ENCODE data around the gene SKP1.

Gene SKP1

GRCh38 chr5:134132372-134133187, 44.2 kb downstream of the SKP1 start:
- TF ChIP-seq GATA1 (IDR thresholded peaks at IDR 0.05; ENCODE audit: low read depth, low read length) (no peak), POLR2A (IDR thresholded peaks at IDR 0.05; ENCODE audit: low read length) (no peak)
- no peak for DNase-seq

GRCh38 chr5:134131578-134132350, 45.0 kb downstream of the SKP1 start:
- no peak for DNase-seq
- no peak for TF ChIP-seq POLR2A (IDR thresholded peaks at IDR 0.05; ENCODE audit: low read length)
- TF ChIP-seq GATA1 (IDR thresholded peaks at IDR 0.05; ENCODE audit: low read depth, low read length) = no peak

- TF ChIP-seq POLR2A (IDR thresholded peaks at IDR 0.05; ENCODE audit: low read length) = no peak
- no peak for TF ChIP-seq GATA1 (IDR thresholded peaks at IDR 0.05; ENCODE audit: low read depth, low read length)
These were observed 45.6 kb downstream of the SKP1 start for GRCh38 chr5:134131165-134131564.

GRCh38 chr5:134130239-134130945, 46.4 kb downstream of the SKP1 start:
- no peak for DNase-seq
- TF ChIP-seq GATA1 (IDR thresholded peaks at IDR 0.05; ENCODE audit: low read depth, low read length) (no peak), POLR2A (IDR thresholded peaks at IDR 0.05; ENCODE audit: low read length) (no peak)

More at GRCh38 chr5:134131165-134131564, 45.6 kb downstream of the SKP1 start:
- DNase-seq = no peak

- no peak for DNase-seq
- TF ChIP-seq POLR2A (IDR thresholded peaks at IDR 0.05; ENCODE audit: low read length) (no peak), GATA1 (IDR thresholded peaks at IDR 0.05; ENCODE audit: low read depth, low read length) (no peak)
These were observed 47.1 kb downstream of the SKP1 start for GRCh38 chr5:134129411-134130238.

- TF ChIP-seq POLR2A (IDR thresholded peaks at IDR 0.05; ENCODE audit: low read length) (no peak), GATA1 (IDR thresholded peaks at IDR 0.05; ENCODE audit: low read depth, low read length) (no peak)
- DNase-seq = no peak
These were observed 48.1 kb downstream of the SKP1 start for GRCh38 chr5:134128648-134128995.

- no peak for DNase-seq
- TF ChIP-seq GATA1 (IDR thresholded peaks at IDR 0.05; ENCODE audit: low read depth, low read length) = no peak
- no peak for TF ChIP-seq POLR2A (IDR thresholded peaks at IDR 0.05; ENCODE audit: low read length)
These were observed 48.6 kb downstream of the SKP1 start for GRCh38 chr5:134127988-134128647.

GRCh38 chr5:134127376-134127861, 49.3 kb downstream of the SKP1 start:
- TF ChIP-seq GATA1 (IDR thresholded peaks at IDR 0.05; ENCODE audit: low read depth, low read length) (no peak), POLR2A (IDR thresholded peaks at IDR 0.05; ENCODE audit: low read length) (no peak)
- DNase-seq = no peak

- no peak for DNase-seq
- TF ChIP-seq GATA1 (IDR thresholded peaks at IDR 0.05; ENCODE audit: low read depth, low read length) = no peak
- TF ChIP-seq POLR2A (IDR thresholded peaks at IDR 0.05; ENCODE audit: low read length) = no peak
These were observed 51.4 kb downstream of the SKP1 start for GRCh38 chr5:134125039-134126015.

GRCh38 chr5:134124289-134125038, 52.3 kb downstream of the SKP1 start:
- TF ChIP-seq GATA1 (IDR thresholded peaks at IDR 0.05; ENCODE audit: low read depth, low read length) (no peak), POLR2A (IDR thresholded peaks at IDR 0.05; ENCODE audit: low read length) (no peak)
- DNase-seq = no peak

GRCh38 chr5:134123360-134123759, 53.4 kb downstream of the SKP1 start:
- TF ChIP-seq GATA1 (IDR thresholded peaks at IDR 0.05; ENCODE audit: low read depth, low read length) (no peak), POLR2A (IDR thresholded peaks at IDR 0.05; ENCODE audit: low read length) (no peak)
- no peak for DNase-seq
